Testis (tissue), 3 donors: ENCODE data around the gene SCO2. TPM values are rescaled to one million over a fixed set of nuclear protein-coding genes. Genes with fewer than 3 reads are reported as not detected.

Experiments
- DNase-seq: peaks from one replicate; pipeline ENCODE4 v3.0.0-alpha.2; 2019
- H3K27ac ChIP-seq, 2 donors: fragments of 200-600 bp; sonication (generic); one replicate each; pipeline ENCODE4 v1.5.1; 2019
- H3K27me3 ChIP-seq: fragments of 200-600 bp; sonication (generic); one replicate; pipeline ENCODE4 v1.5.1; 2019
- H3K36me3 ChIP-seq: fragments of 200-600 bp; sonication (generic); one replicate; pipeline ENCODE4 v1.5.1; 2017; ENCODE audit warnings: low read depth; ENCODE audit errors: missing control alignments
- H3K4me1 ChIP-seq: fragments of 200-600 bp; sonication (generic); one replicate; pipeline ENCODE4 v1.5.1; 2019
- H3K4me3 ChIP-seq, 2 donors: fragments of 200-600 bp; sonication (generic); one replicate each; pipeline ENCODE4 v1.5.1; 2017 to 2019
- H3K9me3 ChIP-seq: fragments of 200-600 bp; sonication (generic); one replicate; pipeline ENCODE4 v1.5.1; 2017
- CTCF ChIP-seq, 3 experiments: fragments of 450-650 bp in 2 of 3; fragments of 200-600 bp in 1 of 3; sonication (generic) in 1 of 3; IDR thresholded peaks; one replicate each; pipeline ENCODE4 v1.5.1; 2016 to 2019; ENCODE audit warnings: antibody characterized with exemption in 3 of 3, mild to moderate bottlenecking in 2 of 3, moderate library complexity in 1 of 3
- POLR2A ChIP-seq: fragments of 450-650 bp; IDR thresholded peaks from one replicate; pipeline ENCODE4 v1.6.1; 2017; ENCODE audit warnings: antibody characterized with exemption, mild to moderate bottlenecking, moderate library complexity
- WGBS, 2 donors: methylation state at CpG; one replicate each; pipeline ENCODE4 v1.1.5; 2018; 5-methylcytosine and 5-hydroxymethylcytosine counted together
- intact Hi-C: fragments of 100-400 bp; cut with DNase I; formaldehyde crosslinking; loops from one replicate; pipeline ENCODE4 v1.15.1; 2023; ENCODE audit warnings: low total_unique reads
- polyA plus RNA-seq: library from polyadenylated mRNA; stranded (reverse); fragments of 350-450 nt; fragmentation: Illumina TruSeq; extraction: RNeasy Lipid Tissue Mini Kit (QIAGEN cat#74804); gene quantifications from one replicate; pipeline ENCODE4 v1.2.3, GENCODE V29; 2014; ENCODE audit warnings: low read depth, low replicate concordance; ENCODE audit not compliant: insufficient read depth
- total RNA-seq, 2 donors: library from RNA; depleted of rRNA; stranded (reverse); fragments of >200 nt; gene quantifications; one replicate each; pipeline ENCODE4 v1.2.3, GENCODE V29; 2016

SCO2 gene
- total and polyA plus RNA-seq, 3 donors from 2014 or later, result 1.8 to 4.8 (median 4.1) TPM

- intact Hi-C loops, result no loop called here
- peaks cover 17% of the 10 kb centered on the region for H3K4me1 ChIP-seq
- no peaks in the 10 kb centered on the region for H3K9me3 ChIP-seq
- TF ChIP-seq CTCF (IDR thresholded peaks at IDR 0.05) (no peak), POLR2A (no peak)
- H3K36me3 ChIP-seq, result no peaks in the 10 kb centered on the region
- no peaks in the 10 kb centered on the region for H3K27me3 ChIP-seq
- peak overlapping the region in 1 of 2 donors; percentile 73 for H3K4me3 ChIP-seq
- no peak for DNase-seq
- WGBS, 2 donors, result 83 to 84% methylated on average over 7 to 24 of the region's 25 CpGs
- no peak overlapping the region for H3K27ac ChIP-seq
Observed at GRCh38 chr22:50523806-50524675, 1.4 kb downstream of the SCO2 start.

- H3K4me1 ChIP-seq, result peaks cover 17% of the 10 kb centered on the region
- no peaks in the 10 kb centered on the region for H3K9me3 ChIP-seq
- no peak overlapping the region for H3K27ac ChIP-seq
- no peaks in the 10 kb centered on the region for H3K36me3 ChIP-seq
- no peak for DNase-seq
- 91 to 93% methylated on average over 12 to 16 of the region's 16 CpGs for WGBS, 2 donors
- intact Hi-C loops, result no loop called here
- no peak for TF ChIP-seq POLR2A
- TF ChIP-seq CTCF (IDR thresholded peaks at IDR 0.05), result no peak
- no peaks in the 10 kb centered on the region for H3K27me3 ChIP-seq
- no peak overlapping the region for H3K4me3 ChIP-seq
Observed at GRCh38 chr22:50523458-50523805, 2.0 kb downstream of the SCO2 start.

- no peak for TF ChIP-seq CTCF (IDR thresholded peaks at IDR 0.05)
- no peak for TF ChIP-seq POLR2A
- intact Hi-C loops, result no loop called here
- Histone ChIP-seq H3K4me3 (no peak overlapping the region), H3K27me3 (no peaks in the 10 kb centered on the region), H3K36me3 (no peaks in the 10 kb centered on the region), H3K27ac (no peak overlapping the region), H3K9me3 (no peaks in the 10 kb centered on the region), H3K4me1 (peaks cover 17% of the 10 kb centered on the region)
- WGBS, 2 donors, result 80 to 83% methylated on average over 5 to 22 of the region's 22 CpGs
- no peak for DNase-seq
Observed at GRCh38 chr22:50522806-50523438, 2.5 kb downstream of the SCO2 start.

GRCh38 chr22:50522208-50522805 lies 3.1 kb downstream of the SCO2 start:
- H3K4me3 ChIP-seq, result no peak overlapping the region
- WGBS, 2 donors, result 87 to 89% methylated on average over 9 to 15 of the region's 15 CpGs
- no peaks in the 10 kb centered on the region for H3K9me3 ChIP-seq
- H3K27me3 ChIP-seq, result no peaks in the 10 kb centered on the region
- DNase-seq, result no peak
- H3K4me1 ChIP-seq, result peaks cover 17% of the 10 kb centered on the region
- TF ChIP-seq CTCF (IDR thresholded peaks at IDR 0.05), result no peak
- no peak for TF ChIP-seq POLR2A
- H3K27ac ChIP-seq, result no peak overlapping the region
- intact Hi-C loops, result no loop called here
- no peaks in the 10 kb centered on the region for H3K36me3 ChIP-seq
